Activated CD8-positive, alpha-beta memory T cell treated with anti-CD3 and anti-CD28 coated beads for 48 hours (primary cell): ENCODE measurements around the gene UROS.

ENCODE experiments used
- DNase-seq, 3 experiments: peaks; one replicate each; pipeline ENCODE4 v3.0.0-alpha.2; 2020; ENCODE audit warnings: low read depth in 2 of 3, low spot score in 2 of 3

UROS gene

GRCh38 chr10:125822878-125823662 is at the start of gene UROS, which contains the start of gene BCCIP:
TSS of gene UROS (minus strand) at chr10:125823258. CDS start at chr10:125816499, 6,759 bp downstream.
TSS of gene BCCIP (plus strand) at chr10:125823546. CDS start at chr10:125823558, 12 bp downstream.
- peak; percentile 78 to 85 (median 82) for DNase-seq

- no peak for DNase-seq
Measured at GRCh38 chr10:125871338-125871737, 48.3 kb upstream of the UROS start.

- no peak for DNase-seq
Measured at GRCh38 chr10:125868372-125868975, 45.4 kb upstream of the UROS start.

GRCh38 chr10:125866421-125867029 is 43.5 kb upstream of the UROS start:
- DNase-seq, result no peak

GRCh38 chr10:125865120-125865519 is 42.1 kb upstream of the UROS start:
- DNase-seq, result no peak

- DNase-seq, result no peak
Measured at GRCh38 chr10:125859128-125859817, 36.2 kb upstream of the UROS start.

- no peak for DNase-seq
Measured at GRCh38 chr10:125857185-125857760, 34.2 kb upstream of the UROS start.

- DNase-seq, result no peak
Measured at GRCh38 chr10:125852487-125852886, 29.4 kb upstream of the UROS start.

GRCh38 chr10:125850766-125851731 is 28.0 kb upstream of the UROS start:
- no peak for DNase-seq

- no peak for DNase-seq
Measured at GRCh38 chr10:125849448-125849847, 26.4 kb upstream of the UROS start.

- no peak for DNase-seq
Measured at GRCh38 chr10:125848857-125849256, 25.8 kb upstream of the UROS start.

- DNase-seq, result no peak
Measured at GRCh38 chr10:125848371-125848770, 25.3 kb upstream of the UROS start.

GRCh38 chr10:125846894-125847293 is 23.8 kb upstream of the UROS start:
- no peak for DNase-seq

- no peak for DNase-seq
Measured at GRCh38 chr10:125845617-125846016, 22.6 kb upstream of the UROS start.

GRCh38 chr10:125844751-125845221 is 21.7 kb upstream of the UROS start:
- no peak for DNase-seq

- no peak for DNase-seq
Measured at GRCh38 chr10:125843603-125844329, 20.7 kb upstream of the UROS start.

GRCh38 chr10:125840955-125841354 is 17.9 kb upstream of the UROS start:
- DNase-seq, result no peak

- no peak for DNase-seq
Measured at GRCh38 chr10:125840406-125840805, 17.3 kb upstream of the UROS start.
